Stimulated activated CD4-positive, alpha-beta T cell treated with anti-CD3 and anti-CD28 coated beads, Interleukin-2, amount 100 ng/mL, for 4 hours (primary cell): ENCODE measurements around the gene ALKBH7.
"Not testable (repeated sequence)": the region's sequence is repeated elsewhere in the genome, so short reads cannot be mapped to it uniquely, and the experiment has no call there.

ENCODE experiments used
- DNase-seq: peaks from one replicate; pipeline ENCODE4 v3.0.0-alpha.2; 2020; ENCODE audit warnings: low read depth

The ALKBH7 gene

GRCh38 chr19:6400062-6400944 is 27.7 kb downstream of the ALKBH7 start:
- DNase-seq, result not testable (repeated sequence)

- no peak for DNase-seq
Measured at GRCh38 chr19:6402058-6402457, 29.5 kb downstream of the ALKBH7 start.

- no peak for DNase-seq
Measured at GRCh38 chr19:6402837-6403608, 30.4 kb downstream of the ALKBH7 start.

GRCh38 chr19:6406401-6406800 is 33.8 kb downstream of the ALKBH7 start:
- no peak for DNase-seq

- no peak for DNase-seq
Measured at GRCh38 chr19:6409346-6409745, 36.8 kb downstream of the ALKBH7 start.

GRCh38 chr19:6412061-6412446 is 39.5 kb downstream of the ALKBH7 start:
- no peak for DNase-seq

- no peak for DNase-seq
Measured at GRCh38 chr19:6412447-6413091, 40.0 kb downstream of the ALKBH7 start.

- DNase-seq, result no peak
Measured at GRCh38 chr19:6413291-6413690, 40.7 kb downstream of the ALKBH7 start.

GRCh38 chr19:6413721-6414643 is 41.4 kb downstream of the ALKBH7 start:
- no peak for DNase-seq

GRCh38 chr19:6414793-6415590 is 42.4 kb downstream of the ALKBH7 start:
- no peak for DNase-seq

GRCh38 chr19:6415591-6416190 is 43.1 kb downstream of the ALKBH7 start:
- no peak for DNase-seq

- no peak for DNase-seq
Measured at GRCh38 chr19:6416658-6417405, 44.2 kb downstream of the ALKBH7 start.

GRCh38 chr19:6417713-6418561 is 45.3 kb downstream of the ALKBH7 start:
- DNase-seq, result no peak

GRCh38 chr19:6418562-6418932 is 46.0 kb downstream of the ALKBH7 start:
- no peak for DNase-seq

- DNase-seq, result no peak
Measured at GRCh38 chr19:6421075-6422014, 48.8 kb downstream of the ALKBH7 start.

- no peak for DNase-seq
Measured at GRCh38 chr19:6423499-6424194, 51.1 kb downstream of the ALKBH7 start.
